Gastrocnemius medialis (tissue), 4 donors: ENCODE data around the gene HUWE1. TPM values are rescaled to one million over a fixed set of nuclear protein-coding genes. Genes with fewer than 3 reads are reported as not detected.

Source experiments
- ATAC-seq, 2 donors: fragments of 150-250 bp; one replicate each; pipeline ENCODE4 v1.9.1; 2016
- DNase-seq, 2 donors: peaks; one replicate each; pipeline ENCODE4 v3.0.0-alpha.2; 2019
- H3K27ac ChIP-seq, 4 donors: fragments of 200-600 bp; sonication (generic); 1 replicate in 1 of 4; 2 replicates in 3 of 4; pipeline ENCODE4 v1.5.1; 2016 to 2018; ENCODE audit warnings: mild to moderate bottlenecking in 2 of 4, moderate library complexity in 1 of 4
- H3K27me3 ChIP-seq, 3 donors: fragments of 200-600 bp; sonication (generic) in 2 of 3; 1 replicate in 1 of 3; 2 replicates in 2 of 3; pipeline versions ENCODE4 v1.5.1 to v1.6.0; 2016 to 2019; ENCODE audit warnings: mild to moderate bottlenecking in 1 of 3, moderate library complexity in 1 of 3
- H3K36me3 ChIP-seq, 2 donors: fragments of 200-600 bp; sonication (generic) in 1 of 2; one replicate each; pipeline ENCODE4 v1.5.1; 2017 to 2018
- H3K4me1 ChIP-seq, 2 donors: fragments of 200-600 bp; sonication (generic) in 1 of 2; one replicate each; pipeline ENCODE4 v1.5.1; 2016 to 2017; ENCODE audit warnings: mild to moderate bottlenecking in 2 of 2
- H3K4me3 ChIP-seq, 4 donors: fragments of 200-600 bp; sonication (generic) in 3 of 4; 1 replicate in 1 of 4; 2 replicates in 3 of 4; pipeline ENCODE4 v1.5.1; 2016 to 2019; ENCODE audit warnings: mild to moderate bottlenecking in 2 of 4
- H3K9me3 ChIP-seq, 3 donors: fragments of 200-600 bp; sonication (generic) in 2 of 3; 1 replicate in 1 of 3; 2 replicates in 2 of 3; pipeline ENCODE4 v1.5.1; 2016 to 2019
- POLR2A ChIP-seq, 2 donors: fragments of 450-650 bp; IDR thresholded peaks; one replicate each; pipeline ENCODE4 v1.6.1; 2017; ENCODE audit warnings: antibody characterized with exemption in 2 of 2, mild to moderate bottlenecking in 2 of 2, moderate library complexity in 2 of 2
- in situ Hi-C, 4 donors: fragments of 200-750 bp; cut with MboI; loops; one replicate each; pipeline versions ENCODE4 v1.15.0 to v1.8.0; 2017; ENCODE audit warnings: low sequenced_read_pairs in 4 of 4
- intact Hi-C: fragments of 100-400 bp; cut with DNase I; formaldehyde crosslinking; loops from one replicate; pipeline ENCODE4 v1.15.1; 2023; ENCODE audit warnings: low total_unique reads
- total RNA-seq, 4 donors: library from RNA; depleted of rRNA; stranded (reverse); fragments of >200 nt; gene quantifications; one replicate each; pipeline versions ENCODE4 v1.1.0 to v1.2.3, GENCODE V29; 2016
- TF ChIP-seq, protein P1 (sequence below), 5 experiments: fragments of 450-650 bp in 3 of 5; fragments of 200-600 bp in 2 of 5; sonication (generic) in 2 of 5; IDR thresholded peaks in 4 of 5; conservative IDR thresholded peaks in 1 of 5; 1 replicate in 4 of 5; 2 replicates in 1 of 5; pipeline ENCODE4 v1.5.1; 2016 to 2019; ENCODE audit warnings: antibody characterized with exemption in 5 of 5, mild to moderate bottlenecking in 3 of 5, moderate library complexity in 3 of 5

Gene HUWE1
- total RNA-seq, 4 donors from 2014 or later = 99.7 to 173 (median 142) TPM

DNA sequence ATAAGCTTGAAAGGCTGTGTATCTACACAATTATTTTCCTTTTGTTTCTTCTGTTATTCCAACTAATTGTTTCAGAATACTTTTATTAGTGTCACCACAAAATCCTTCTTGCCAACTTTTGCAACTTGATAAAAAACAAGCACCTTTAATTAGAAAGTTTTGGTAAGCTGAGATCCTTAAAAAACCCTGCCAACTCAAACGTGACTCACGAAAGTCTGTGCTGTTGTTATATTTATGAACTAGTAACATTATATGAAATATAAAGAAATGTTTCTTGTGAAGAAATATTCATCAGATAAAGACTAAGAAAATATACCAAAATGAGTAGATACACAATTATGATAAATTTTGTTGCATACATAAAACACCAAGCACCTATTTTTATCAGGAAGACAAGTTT, 49.0 kb downstream of the HUWE1 start:
- intact Hi-C loops = no loop called here
- no peaks in the 10 kb centered on the region for H3K4me1 ChIP-seq

DNA sequence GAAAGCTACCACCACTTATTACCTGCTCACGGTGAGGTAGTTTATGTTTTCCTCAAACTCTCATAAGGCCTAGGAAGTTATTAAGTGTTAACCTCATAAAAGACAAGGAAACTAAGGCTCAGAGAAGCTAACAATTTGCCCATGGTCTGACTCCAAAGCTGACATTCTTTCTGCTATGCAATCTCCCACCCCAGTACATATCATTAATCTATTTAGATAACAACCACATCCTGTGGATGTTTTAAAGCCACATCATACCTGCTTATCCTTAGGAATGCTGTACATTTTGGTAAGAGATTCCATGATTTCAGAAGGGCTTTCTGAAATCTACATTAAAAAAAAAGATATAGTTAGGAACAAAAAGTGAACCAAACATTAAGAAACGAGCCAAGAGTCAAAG, 55.4 kb downstream of the HUWE1 start:
- DNase-seq = no peak
- H3K36me3 ChIP-seq = peaks cover 0 to 66% of the 10 kb centered on the region in 2 donors
- in situ Hi-C loops = no loop called here

More for the DNA sequence above, 49.0 kb downstream of the HUWE1 start:
- peak in 1 of 2 donors; percentile 76 for ATAC-seq
- DNase-seq = peak in 1 of 2 donors; percentile 3
- Histone ChIP-seq H3K27me3 (no peaks in the 10 kb centered on the region), H3K27ac (peak overlapping the region; percentile 53 to 80 (median 66)), H3K9me3 (no peaks in the 10 kb centered on the region), H3K36me3 (peaks cover 0 to 13% of the 10 kb centered on the region in 2 donors), H3K4me3 (no peak overlapping the region)
- TF ChIP-seq, protein P1, sequence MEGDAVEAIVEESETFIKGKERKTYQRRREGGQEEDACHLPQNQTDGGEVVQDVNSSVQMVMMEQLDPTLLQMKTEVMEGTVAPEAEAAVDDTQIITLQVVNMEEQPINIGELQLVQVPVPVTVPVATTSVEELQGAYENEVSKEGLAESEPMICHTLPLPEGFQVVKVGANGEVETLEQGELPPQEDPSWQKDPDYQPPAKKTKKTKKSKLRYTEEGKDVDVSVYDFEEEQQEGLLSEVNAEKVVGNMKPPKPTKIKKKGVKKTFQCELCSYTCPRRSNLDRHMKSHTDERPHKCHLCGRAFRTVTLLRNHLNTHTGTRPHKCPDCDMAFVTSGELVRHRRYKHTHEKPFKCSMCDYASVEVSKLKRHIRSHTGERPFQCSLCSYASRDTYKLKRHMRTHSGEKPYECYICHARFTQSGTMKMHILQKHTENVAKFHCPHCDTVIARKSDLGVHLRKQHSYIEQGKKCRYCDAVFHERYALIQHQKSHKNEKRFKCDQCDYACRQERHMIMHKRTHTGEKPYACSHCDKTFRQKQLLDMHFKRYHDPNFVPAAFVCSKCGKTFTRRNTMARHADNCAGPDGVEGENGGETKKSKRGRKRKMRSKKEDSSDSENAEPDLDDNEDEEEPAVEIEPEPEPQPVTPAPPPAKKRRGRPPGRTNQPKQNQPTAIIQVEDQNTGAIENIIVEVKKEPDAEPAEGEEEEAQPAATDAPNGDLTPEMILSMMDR (IDR thresholded peaks at IDR 0.05 in 4 of 5, conservative IDR thresholded peaks at IDR 0.05 in 1 of 5) = no peak
- TF ChIP-seq POLR2A (IDR thresholded peaks at IDR 0.05) = no peak
- in situ Hi-C loops = no loop called here

DNA sequence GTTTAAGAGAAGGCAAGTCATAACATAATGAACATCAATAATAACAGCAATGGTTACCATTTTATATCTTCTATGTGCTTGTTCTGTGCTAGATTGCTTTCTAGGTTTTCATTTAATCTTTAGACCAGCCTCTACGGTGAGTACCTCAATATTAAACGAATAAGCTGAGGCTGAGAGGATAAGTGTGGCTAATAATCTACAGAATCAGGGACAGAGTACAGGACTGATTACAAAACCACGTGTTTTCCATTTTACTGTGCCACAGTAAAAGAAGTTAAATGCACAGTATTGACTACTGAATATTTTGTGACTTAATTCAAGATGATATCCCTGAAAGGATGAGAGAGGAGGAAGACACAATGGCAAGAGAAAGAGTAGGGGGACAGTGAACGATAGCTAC, 56.3 kb downstream of the HUWE1 start:
- ATAC-seq (no peak), DNase-seq (no peak)
- H3K36me3 ChIP-seq = peaks cover 0 to 69% of the 10 kb centered on the region in 2 donors
- no peaks in the 10 kb centered on the region for H3K9me3 ChIP-seq
- TF ChIP-seq POLR2A (IDR thresholded peaks at IDR 0.05) = no peak
- TF ChIP-seq, protein P1 (IDR thresholded peaks at IDR 0.05 in 4 of 5, conservative IDR thresholded peaks at IDR 0.05 in 1 of 5) = no peak
- in situ Hi-C loops = no loop called here
- H3K4me1 ChIP-seq = no peaks in the 10 kb centered on the region
- H3K4me3 ChIP-seq = no peak overlapping the region
- H3K27ac ChIP-seq = no peak overlapping the region
- intact Hi-C loops = no loop called here
- H3K27me3 ChIP-seq = no peaks in the 10 kb centered on the region

More for the DNA sequence above, 55.4 kb downstream of the HUWE1 start:
- Histone ChIP-seq H3K4me3 (no peak overlapping the region), H3K27ac (no peak overlapping the region), H3K4me1 (no peaks in the 10 kb centered on the region), H3K27me3 (no peaks in the 10 kb centered on the region), H3K9me3 (no peaks in the 10 kb centered on the region)
- TF ChIP-seq, protein P1 (IDR thresholded peaks at IDR 0.05 in 4 of 5, conservative IDR thresholded peaks at IDR 0.05 in 1 of 5) = no peak
- TF ChIP-seq POLR2A (IDR thresholded peaks at IDR 0.05) = no peak
- ATAC-seq = no peak
- intact Hi-C loops = no loop called here

DNA sequence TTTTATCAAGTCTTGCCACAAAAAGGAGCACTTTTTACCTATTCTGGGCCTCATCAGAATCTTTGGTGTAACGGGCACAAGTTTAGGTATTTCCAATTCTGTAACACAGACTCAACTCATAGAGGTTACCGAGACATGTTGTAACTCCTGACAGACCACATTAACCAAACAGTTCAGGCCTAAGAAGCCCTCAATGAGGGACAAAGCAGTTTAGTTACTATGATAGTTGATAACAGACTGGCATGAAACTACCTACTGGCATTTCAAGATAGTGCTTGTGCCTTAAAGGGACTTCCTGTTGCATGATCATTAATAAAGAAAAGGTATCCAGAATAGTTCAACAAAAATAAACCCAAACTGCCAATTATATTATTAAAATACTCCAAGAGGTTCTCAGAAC, 64.1 kb downstream of the HUWE1 start:
- DNase-seq = no peak
- Histone ChIP-seq H3K36me3 (peaks cover 0 to 35% of the 10 kb centered on the region in 2 donors), H3K4me1 (no peaks in the 10 kb centered on the region), H3K27ac (no peak overlapping the region), H3K4me3 (no peak overlapping the region), H3K9me3 (no peaks in the 10 kb centered on the region), H3K27me3 (no peaks in the 10 kb centered on the region)
- intact Hi-C loops = no loop called here
- TF ChIP-seq, protein P1 (IDR thresholded peaks at IDR 0.05 in 4 of 5, conservative IDR thresholded peaks at IDR 0.05 in 1 of 5) = no peak
- no peak for TF ChIP-seq POLR2A (IDR thresholded peaks at IDR 0.05)
- in situ Hi-C loops = loop anchor here in 1 of 4 donors (10.0 kb wide), 1 partner anchor 68 kb away; no protein-coding TSS in a partner anchor
- ATAC-seq = no peak
